Activated CD4-positive, alpha-beta T cell treated with anti-CD3 and anti-CD28 coated beads for 24 hours (primary cell): ENCODE data around the gene ALOX5.
"Not testable (repeated sequence)": the region's sequence is repeated elsewhere in the genome, so short reads cannot be mapped to it uniquely, and the experiment has no call there.

Experiments
- DNase-seq, 2 donors: peaks; one replicate each; pipeline ENCODE4 v3.0.0-alpha.2; 2020; ENCODE audit warnings: low read depth in 2 of 2

ALOX5 gene

GRCh38 chr10:45374350-45375052 is 485 bp downstream of the ALOX5 start:
- no peak for DNase-seq

GRCh38 chr10:45375101-45375500 is 1.1 kb downstream of the ALOX5 start:
- DNase-seq, result no peak

GRCh38 chr10:45375716-45376231 is 1.8 kb downstream of the ALOX5 start:
- no peak for DNase-seq

GRCh38 chr10:45376371-45376801 is 2.4 kb downstream of the ALOX5 start:
- DNase-seq, result no peak

- DNase-seq, result no peak
Observed at GRCh38 chr10:45377321-45377720, 3.3 kb downstream of the ALOX5 start.

- DNase-seq, result no peak
Observed at GRCh38 chr10:45377858-45378257, 3.8 kb downstream of the ALOX5 start.

DNA sequence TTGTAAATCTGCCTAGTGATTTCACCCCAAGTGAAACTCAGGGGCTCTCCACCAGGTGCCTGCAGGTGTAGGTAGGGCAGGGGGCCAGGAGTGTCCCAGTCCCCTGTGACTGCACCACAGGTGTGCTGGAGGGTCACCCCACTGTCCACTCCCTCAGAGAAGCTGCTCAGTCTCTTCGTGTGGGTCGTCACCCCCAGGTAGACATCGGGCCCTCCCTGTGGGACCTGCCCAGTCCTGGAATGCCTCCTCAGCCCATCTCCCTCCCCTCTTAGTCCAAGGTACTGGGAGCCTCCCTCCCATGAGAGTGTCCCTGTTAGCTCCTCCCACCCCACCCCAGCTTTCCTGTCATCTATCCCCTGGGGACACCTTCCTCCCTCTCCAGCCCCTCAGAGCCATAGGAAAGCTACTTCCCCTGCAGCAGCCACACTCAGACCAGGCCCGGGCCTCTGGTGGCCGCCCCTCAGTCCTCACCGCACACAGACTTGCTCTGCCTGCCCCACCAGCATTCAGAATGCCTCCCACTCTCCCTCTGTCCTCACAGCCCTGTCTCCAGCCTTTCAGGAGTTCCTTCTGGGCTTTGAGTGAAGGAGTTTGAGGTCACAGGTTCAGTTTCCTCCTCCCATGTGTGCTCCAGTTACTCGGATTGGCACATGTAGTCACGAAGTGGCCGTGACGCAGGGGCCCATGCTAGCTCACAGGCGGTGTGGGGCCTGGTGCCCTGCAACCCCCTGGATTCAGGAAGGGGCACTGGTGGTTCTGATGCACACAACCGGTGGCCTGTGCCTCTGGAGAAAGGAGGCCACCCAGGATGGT is 5.1 kb downstream of the ALOX5 start:
- DNase-seq, result no peak

GRCh38 chr10:45379891-45380540 is 6.0 kb downstream of the ALOX5 start:
- DNase-seq, result no peak

GRCh38 chr10:45380903-45381620 is 7.0 kb downstream of the ALOX5 start:
- DNase-seq, result no peak

- DNase-seq, result no peak
Observed at GRCh38 chr10:45382591-45382990, 8.6 kb downstream of the ALOX5 start.

- no peak for DNase-seq
Observed at GRCh38 chr10:45383682-45384330, 9.8 kb downstream of the ALOX5 start.

DNA sequence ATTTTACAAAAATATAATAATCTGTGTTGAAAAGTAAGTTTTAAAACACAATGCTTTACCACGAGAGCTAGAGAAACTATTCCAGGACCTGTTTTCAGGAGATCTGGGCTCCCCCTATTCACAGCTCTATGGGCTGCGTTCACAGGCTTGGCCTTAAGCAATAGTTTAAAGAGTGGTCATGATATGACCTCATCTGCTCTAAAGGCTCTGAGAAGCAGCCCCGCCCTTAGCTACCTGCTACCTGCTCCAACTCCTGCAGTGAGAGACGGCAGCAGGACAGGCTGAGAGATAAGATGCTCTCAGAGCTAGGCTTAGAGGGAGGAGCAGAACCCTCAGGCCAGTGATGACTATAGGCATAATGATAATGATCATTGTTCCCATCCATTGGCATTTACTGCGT is 12.6 kb downstream of the ALOX5 start:
- no peak for DNase-seq

GRCh38 chr10:45387096-45387893 is 13.3 kb downstream of the ALOX5 start:
- DNase-seq, result no peak

- not testable (repeated sequence) for DNase-seq
Observed at GRCh38 chr10:45389671-45390070, 15.7 kb downstream of the ALOX5 start.

- DNase-seq, result not testable (repeated sequence)
Observed at GRCh38 chr10:45391636-45392035, 17.6 kb downstream of the ALOX5 start.

DNA sequence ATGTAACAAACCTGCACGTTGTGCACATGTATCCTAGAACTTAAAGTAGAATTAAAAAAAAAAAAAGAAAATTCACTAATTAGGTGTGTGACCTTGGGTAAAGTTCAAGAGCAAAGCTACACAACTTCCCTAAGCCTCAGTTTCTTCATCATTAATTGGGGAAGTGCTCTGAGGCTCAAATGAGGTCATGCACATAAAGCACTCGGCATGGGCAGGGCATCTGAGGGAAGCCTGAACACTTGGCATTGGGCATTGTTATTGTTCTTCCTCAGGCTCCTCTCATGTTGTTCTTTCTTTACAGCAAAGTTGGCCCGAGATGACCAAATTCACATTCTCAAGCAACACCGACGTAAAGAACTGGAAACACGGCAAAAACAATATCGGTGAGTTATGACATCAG is 21.5 kb downstream of the ALOX5 start:
- DNase-seq, result no peak

- no peak for DNase-seq
Observed at GRCh38 chr10:45398595-45398994, 24.6 kb downstream of the ALOX5 start.

GRCh38 chr10:45399113-45399512 is 25.1 kb downstream of the ALOX5 start:
- DNase-seq, result no peak

GRCh38 chr10:45403151-45403550 is 29.1 kb downstream of the ALOX5 start:
- DNase-seq, result no peak

DNA sequence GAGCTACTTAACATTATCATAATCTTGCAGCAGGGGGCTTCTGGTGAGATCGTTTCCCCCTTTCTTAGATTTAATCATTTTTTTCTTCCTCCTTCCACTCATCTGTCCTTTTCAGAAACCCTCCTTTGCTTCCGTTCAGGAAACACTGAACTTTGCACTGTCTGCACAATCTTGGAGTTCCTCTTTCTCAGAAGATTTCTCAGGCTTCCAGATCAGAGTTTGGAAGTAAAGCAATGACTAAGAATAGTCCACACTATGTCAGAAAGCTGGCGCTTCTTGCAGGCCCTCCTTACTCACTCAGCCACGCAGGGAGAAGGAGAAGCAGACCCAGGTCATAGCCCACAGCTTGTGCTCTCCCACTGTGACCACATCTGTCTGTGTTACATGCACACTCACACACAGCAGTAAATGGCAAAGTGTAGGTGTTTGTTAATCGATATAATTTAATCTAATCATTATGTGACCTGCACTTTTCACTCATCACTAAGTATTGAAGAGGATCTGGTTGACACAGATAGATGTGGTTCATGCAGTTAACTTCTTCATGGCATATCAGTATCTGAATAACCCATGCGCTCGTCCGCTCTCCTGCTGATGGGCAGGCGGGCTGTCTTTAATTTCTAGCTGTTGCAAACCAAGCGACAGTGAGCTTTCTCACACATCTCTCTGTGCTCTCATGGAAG is 30.2 kb downstream of the ALOX5 start:
- no peak for DNase-seq
